ENCODE results near the gene ZSCAN2. TPM values are rescaled to one million over a fixed set of nuclear protein-coding genes. Genes with fewer than 3 reads are reported as not detected.

ZSCAN2 gene
- total and polyA plus RNA-seq, 2 of the 8 experiments (the other 6 are each of a cell fraction or from before 2014, with no cell fraction given), result 23.6 to 52.4 TPM

DNA sequence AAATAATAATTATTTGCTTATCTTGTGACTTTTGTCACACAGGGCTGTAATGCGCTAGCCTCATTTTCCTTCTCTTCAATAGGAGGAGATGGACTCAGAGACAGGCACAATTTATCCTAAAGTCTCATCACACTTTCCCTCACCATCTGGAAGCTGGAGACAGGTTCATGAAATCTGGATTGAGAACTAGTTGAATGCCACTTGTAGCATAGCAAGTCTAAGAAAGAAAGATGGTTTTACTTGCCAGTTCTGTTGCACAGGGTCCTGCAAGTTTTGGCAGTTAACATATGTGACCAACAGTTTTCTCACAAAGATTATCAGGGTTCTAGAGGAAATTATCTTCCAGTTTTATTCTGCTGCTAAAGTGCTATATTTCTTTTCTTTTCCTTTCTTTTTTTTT is 9.0 kb upstream of the ZSCAN2 start (continued):
- no peak for TF ChIP-seq TBP (IDR thresholded peaks at IDR 0.05; ENCODE audit: low read depth, low read length)
- no peak for TF ChIP-seq ASH2L (IDR thresholded peaks at IDR 0.05; ENCODE audit: low read length)

All from H1 (cell line).